NCI-H2107 treated with DMSO at 0.1 percent for 48 hours (cell line): ENCODE measurements around the gene SHQ1.

ENCODE experiments used
- DNase-seq: peaks from one replicate; lab custom pipeline; 2025; ENCODE audit not compliant: unreplicated experiment; lab: John Stamatoyannopoulos, UW

The SHQ1 gene

GRCh38 chr3:72855001-72855400, 6.8 kb upstream of the SHQ1 start:
- DNase-seq, result no peak

- peak; percentile 61 for DNase-seq
Observed at GRCh38 chr3:72848703-72849081, 447 bp upstream of the SHQ1 start.

GRCh38 chr3:72847282-72847681, 963 bp downstream of the SHQ1 start:
- no peak for DNase-seq

GRCh38 chr3:72846166-72846565, 2.1 kb downstream of the SHQ1 start:
- DNase-seq, result no peak

GRCh38 chr3:72844436-72844993, 3.7 kb downstream of the SHQ1 start:
- no peak for DNase-seq

- peak; percentile 57 for DNase-seq
Observed at GRCh38 chr3:72839057-72839456, 9.2 kb downstream of the SHQ1 start.

GRCh38 chr3:72836923-72837322, 11.3 kb downstream of the SHQ1 start:
- DNase-seq, result no peak

GRCh38 chr3:72836416-72836815, 11.8 kb downstream of the SHQ1 start:
- DNase-seq, result no peak

GRCh38 chr3:72830452-72831223, 17.6 kb downstream of the SHQ1 start:
- no peak for DNase-seq

- DNase-seq, result no peak
Observed at GRCh38 chr3:72829701-72830100, 18.5 kb downstream of the SHQ1 start.

- DNase-seq, result no peak
Observed at GRCh38 chr3:72821161-72821781, 27.0 kb downstream of the SHQ1 start.

- no peak for DNase-seq
Observed at GRCh38 chr3:72820415-72820814, 27.8 kb downstream of the SHQ1 start.

- no peak for DNase-seq
Observed at GRCh38 chr3:72818905-72819304, 29.3 kb downstream of the SHQ1 start.

GRCh38 chr3:72818092-72818773, 30.0 kb downstream of the SHQ1 start:
- peak; percentile 48 for DNase-seq

- no peak for DNase-seq
Observed at GRCh38 chr3:72816862-72817355, 31.3 kb downstream of the SHQ1 start.

GRCh38 chr3:72814308-72814707, 33.9 kb downstream of the SHQ1 start:
- no peak for DNase-seq

- no peak for DNase-seq
Observed at GRCh38 chr3:72812201-72812600, 36.0 kb downstream of the SHQ1 start.

GRCh38 chr3:72811571-72811970, 36.7 kb downstream of the SHQ1 start:
- no peak for DNase-seq

- DNase-seq, result no peak
Observed at GRCh38 chr3:72810659-72811434, 37.4 kb downstream of the SHQ1 start.

- DNase-seq, result no peak
Observed at GRCh38 chr3:72810063-72810462, 38.2 kb downstream of the SHQ1 start.

GRCh38 chr3:72804361-72804760, 43.9 kb downstream of the SHQ1 start:
- DNase-seq, result no peak
